Panc1 (cell line): Measurements from ENCODE around the gene PUSL1.

Experiments used
- TCF7L2 ChIP-seq: IDR thresholded peaks from 2 replicates; pipeline ENCODE4 v1.6.1; 2011; ENCODE audit warnings: mild to moderate bottlenecking, low read depth, low read length, inconsistent platforms
- TF ChIP-seq, protein P1 (sequence below): fragments of 450-650 bp; IDR thresholded peaks from 2 replicates; pipeline ENCODE4 v1.5.1; 2017; ENCODE audit warnings: mild to moderate bottlenecking

DNA sequence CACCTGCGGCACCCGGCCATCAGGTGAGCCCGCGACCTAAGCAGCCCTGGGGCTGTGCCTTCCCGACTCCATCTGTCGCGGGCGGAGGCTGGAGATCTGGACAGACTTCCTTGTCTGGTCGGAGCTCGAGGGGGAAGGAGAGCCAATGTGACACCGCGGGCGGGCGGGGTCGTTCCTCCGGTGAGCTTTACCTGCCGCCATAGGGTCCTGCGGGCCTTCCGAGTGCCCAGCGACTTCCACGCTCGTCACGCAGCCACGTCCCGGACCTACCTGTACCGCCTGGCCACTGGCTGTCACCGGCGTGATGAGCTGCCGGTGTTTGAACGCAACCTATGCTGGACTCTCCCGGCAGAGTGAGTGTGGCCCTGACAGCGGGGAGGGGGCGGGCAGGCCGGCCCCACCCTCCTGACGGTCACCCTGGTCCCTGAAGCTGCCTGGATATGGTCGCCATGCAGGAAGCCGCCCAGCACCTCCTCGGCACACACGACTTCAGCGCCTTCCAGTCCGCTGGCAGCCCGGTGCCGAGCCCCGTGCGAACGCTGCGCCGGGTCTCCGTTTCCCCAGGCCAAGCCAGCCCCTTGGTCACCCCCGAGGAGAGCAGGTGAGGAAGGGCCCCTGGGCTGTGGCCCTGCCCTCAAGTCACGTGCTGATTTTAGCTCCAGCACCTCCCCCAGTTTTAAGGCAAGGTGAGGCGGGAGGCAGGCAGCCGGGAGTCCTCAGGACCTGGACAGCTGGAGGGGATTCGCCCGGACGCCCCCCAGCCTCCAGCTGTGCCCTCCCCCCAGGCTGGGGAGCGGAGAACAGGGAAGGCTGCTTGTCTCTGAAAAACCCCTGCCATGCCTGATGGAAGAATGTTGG is 1.1 kb downstream of the PUSL1 start:
- TF ChIP-seq, protein P1, sequence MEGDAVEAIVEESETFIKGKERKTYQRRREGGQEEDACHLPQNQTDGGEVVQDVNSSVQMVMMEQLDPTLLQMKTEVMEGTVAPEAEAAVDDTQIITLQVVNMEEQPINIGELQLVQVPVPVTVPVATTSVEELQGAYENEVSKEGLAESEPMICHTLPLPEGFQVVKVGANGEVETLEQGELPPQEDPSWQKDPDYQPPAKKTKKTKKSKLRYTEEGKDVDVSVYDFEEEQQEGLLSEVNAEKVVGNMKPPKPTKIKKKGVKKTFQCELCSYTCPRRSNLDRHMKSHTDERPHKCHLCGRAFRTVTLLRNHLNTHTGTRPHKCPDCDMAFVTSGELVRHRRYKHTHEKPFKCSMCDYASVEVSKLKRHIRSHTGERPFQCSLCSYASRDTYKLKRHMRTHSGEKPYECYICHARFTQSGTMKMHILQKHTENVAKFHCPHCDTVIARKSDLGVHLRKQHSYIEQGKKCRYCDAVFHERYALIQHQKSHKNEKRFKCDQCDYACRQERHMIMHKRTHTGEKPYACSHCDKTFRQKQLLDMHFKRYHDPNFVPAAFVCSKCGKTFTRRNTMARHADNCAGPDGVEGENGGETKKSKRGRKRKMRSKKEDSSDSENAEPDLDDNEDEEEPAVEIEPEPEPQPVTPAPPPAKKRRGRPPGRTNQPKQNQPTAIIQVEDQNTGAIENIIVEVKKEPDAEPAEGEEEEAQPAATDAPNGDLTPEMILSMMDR = no peak
- TF ChIP-seq TCF7L2 = no peak
